Effector memory CD4-positive, alpha-beta T cell (primary cell): Measurements from ENCODE around the gene TMBIM1.

Experiments
- DNase-seq, 3 donors: peaks; one replicate each; pipeline ENCODE4 v3.0.0-alpha.2; 2020
- H3K27ac ChIP-seq: 2 replicates; pipeline ENCODE4 v1.7.0; 2013; ENCODE audit warnings: mild to moderate bottlenecking, low read length, moderate library complexity; ENCODE audit not compliant: insufficient read depth, poor library complexity, severe bottlenecking
- H3K27me3 ChIP-seq: replicated peaks from 2 replicates; pipeline ENCODE4 v1.7.0; 2013; ENCODE audit warnings: mild to moderate bottlenecking, low read length; ENCODE audit not compliant: insufficient read depth, control insufficient read depth, poor library complexity, severe bottlenecking
- H3K36me3 ChIP-seq: 2 replicates; pipeline ENCODE4 v1.7.0; 2013; ENCODE audit warnings: mild to moderate bottlenecking, low read length, moderate library complexity; ENCODE audit not compliant: control insufficient read depth, insufficient read depth
- H3K4me1 ChIP-seq: 2 replicates; pipeline ENCODE4 v1.7.0; 2013; ENCODE audit warnings: low read length, mild to moderate bottlenecking; ENCODE audit not compliant: control insufficient read depth, insufficient read depth, poor library complexity, severe bottlenecking
- H3K4me3 ChIP-seq: 2 replicates; pipeline ENCODE4 v1.7.0; 2013; ENCODE audit warnings: low read length, low read depth, mild to moderate bottlenecking; ENCODE audit not compliant: insufficient read depth, poor library complexity, severe bottlenecking
- H3K9me3 ChIP-seq: 2 replicates; pipeline ENCODE4 v1.7.0; 2013; ENCODE audit warnings: mild to moderate bottlenecking, low read length, moderate library complexity; ENCODE audit not compliant: control insufficient read depth

Gene TMBIM1

GRCh38 chr2:218306184-218306920 lies 14.0 kb upstream of the TMBIM1 start:
- no peak overlapping the region for H3K27ac ChIP-seq
- no peaks in the 10 kb centered on the region for H3K27me3 ChIP-seq
- H3K4me1 ChIP-seq: no peaks in the 10 kb centered on the region
- no peaks in the 10 kb centered on the region for H3K9me3 ChIP-seq
- no peaks in the 10 kb centered on the region for H3K36me3 ChIP-seq
- no peak for DNase-seq
- H3K4me3 ChIP-seq: no peak overlapping the region

- no peak for DNase-seq
- Histone ChIP-seq H3K4me3 (no peak overlapping the region), H3K4me1 (no peaks in the 10 kb centered on the region), H3K36me3 (no peaks in the 10 kb centered on the region), H3K9me3 (no peaks in the 10 kb centered on the region), H3K27ac (no peak overlapping the region), H3K27me3 (no peaks in the 10 kb centered on the region)
Measured at GRCh38 chr2:218305383-218305782, 13.1 kb upstream of the TMBIM1 start.

DNA sequence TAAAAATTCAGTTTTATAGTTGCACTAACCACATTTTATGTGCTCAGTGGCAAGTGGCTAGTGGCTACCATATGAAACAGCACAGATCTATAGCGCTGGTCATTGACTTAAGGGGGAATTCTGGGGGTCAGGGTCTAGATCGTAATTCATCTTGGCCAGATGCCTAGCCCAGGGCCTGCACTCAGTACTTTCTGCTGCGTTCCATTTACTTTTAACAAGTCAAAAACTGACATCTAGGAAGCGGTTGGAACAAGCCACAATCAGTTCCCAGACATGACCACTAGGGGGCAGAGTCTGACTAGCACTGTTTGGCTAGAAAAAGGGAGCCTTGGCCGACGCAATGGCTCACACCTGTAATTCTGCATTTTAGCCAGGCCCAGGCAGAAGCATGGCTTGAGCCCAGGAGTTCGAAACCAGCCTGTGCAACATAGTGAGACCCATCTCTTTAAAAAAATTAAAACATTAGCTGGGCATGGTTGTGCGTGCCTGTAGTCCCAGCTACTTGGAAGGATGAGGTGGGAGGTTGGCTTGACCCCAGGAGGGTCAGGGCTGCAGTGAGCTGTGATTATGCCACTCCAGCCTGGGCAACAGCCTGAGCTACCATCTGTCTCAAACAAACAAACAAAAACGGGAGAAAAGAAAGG lies 9.0 kb upstream of the TMBIM1 start:
- no peaks in the 10 kb centered on the region for H3K27me3 ChIP-seq
- peak; percentile 67 to 80 (median 77) for DNase-seq
- H3K4me3 ChIP-seq: no peak overlapping the region
- H3K4me1 ChIP-seq: no peaks in the 10 kb centered on the region
- no peaks in the 10 kb centered on the region for H3K36me3 ChIP-seq
- no peaks in the 10 kb centered on the region for H3K9me3 ChIP-seq
- no peak overlapping the region for H3K27ac ChIP-seq

DNA sequence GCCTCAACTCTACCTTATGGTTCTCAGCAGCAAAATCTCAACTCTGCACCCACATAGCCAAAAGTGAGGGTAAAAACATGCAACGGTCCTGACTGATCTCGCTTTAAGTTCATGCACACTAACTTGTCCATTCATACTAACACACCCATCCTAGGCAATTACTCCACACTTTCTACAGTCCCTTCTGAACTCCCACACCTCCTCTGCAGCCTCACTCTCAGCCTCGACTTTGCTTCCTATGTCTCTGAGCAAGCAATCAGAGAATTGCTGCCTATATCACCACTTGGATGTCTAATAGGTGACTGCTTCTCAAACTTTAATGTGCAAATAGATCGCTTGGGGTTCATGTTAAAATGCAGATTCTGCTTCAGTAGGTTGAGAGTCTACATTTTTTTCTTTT lies 7.8 kb upstream of the TMBIM1 start:
- Histone ChIP-seq H3K36me3 (no peaks in the 10 kb centered on the region), H3K27me3 (no peaks in the 10 kb centered on the region), H3K4me3 (no peak overlapping the region), H3K27ac (no peak overlapping the region), H3K9me3 (no peaks in the 10 kb centered on the region), H3K4me1 (no peaks in the 10 kb centered on the region)
- no peak for DNase-seq

DNA sequence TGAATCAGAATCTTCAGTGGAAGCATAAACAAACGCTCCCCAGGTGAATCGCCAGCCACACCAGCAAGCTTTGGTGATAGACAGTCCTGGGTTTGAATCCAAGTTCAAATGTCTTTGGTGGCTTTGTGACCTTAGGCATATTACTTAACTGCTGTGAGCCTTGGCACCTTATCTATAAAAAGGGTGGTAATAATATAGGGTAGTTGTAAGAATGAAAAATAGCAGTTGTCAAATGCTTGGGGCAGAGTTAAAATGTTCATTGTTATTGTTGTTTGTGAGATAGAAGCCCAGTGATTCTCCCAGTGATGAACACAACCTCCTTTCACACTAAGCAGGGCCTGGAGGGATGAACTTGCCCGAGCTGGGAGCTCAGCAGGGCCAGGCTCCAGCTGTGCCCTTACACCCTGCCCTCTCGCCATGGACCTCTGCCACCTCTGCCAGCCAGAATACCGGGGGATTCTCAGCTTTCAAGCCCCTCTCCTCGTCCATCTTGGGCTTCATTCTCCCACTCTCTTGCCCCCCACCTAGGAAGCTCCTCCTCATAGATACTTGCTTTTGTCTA lies 6.1 kb upstream of the TMBIM1 start:
- no peaks in the 10 kb centered on the region for H3K4me1 ChIP-seq
- no peak overlapping the region for H3K4me3 ChIP-seq
- no peaks in the 10 kb centered on the region for H3K27me3 ChIP-seq
- H3K36me3 ChIP-seq: no peaks in the 10 kb centered on the region
- no peak for DNase-seq
- H3K9me3 ChIP-seq: no peaks in the 10 kb centered on the region
- no peak overlapping the region for H3K27ac ChIP-seq

GRCh38 chr2:218296847-218297246 lies 4.5 kb upstream of the TMBIM1 start:
- Histone ChIP-seq H3K4me1 (no peaks in the 10 kb centered on the region), H3K36me3 (no peaks in the 10 kb centered on the region), H3K27me3 (no peaks in the 10 kb centered on the region), H3K4me3 (no peak overlapping the region), H3K9me3 (no peaks in the 10 kb centered on the region), H3K27ac (no peak overlapping the region)
- DNase-seq: no peak

- H3K36me3 ChIP-seq: no peaks in the 10 kb centered on the region
- no peak overlapping the region for H3K27ac ChIP-seq
- H3K4me1 ChIP-seq: peaks cover 4% of the 10 kb centered on the region
- H3K4me3 ChIP-seq: no peak overlapping the region
- H3K27me3 ChIP-seq: no peaks in the 10 kb centered on the region
- no peak for DNase-seq
- H3K9me3 ChIP-seq: no peaks in the 10 kb centered on the region
Measured at GRCh38 chr2:218296200-218296599, 3.9 kb upstream of the TMBIM1 start.

DNA sequence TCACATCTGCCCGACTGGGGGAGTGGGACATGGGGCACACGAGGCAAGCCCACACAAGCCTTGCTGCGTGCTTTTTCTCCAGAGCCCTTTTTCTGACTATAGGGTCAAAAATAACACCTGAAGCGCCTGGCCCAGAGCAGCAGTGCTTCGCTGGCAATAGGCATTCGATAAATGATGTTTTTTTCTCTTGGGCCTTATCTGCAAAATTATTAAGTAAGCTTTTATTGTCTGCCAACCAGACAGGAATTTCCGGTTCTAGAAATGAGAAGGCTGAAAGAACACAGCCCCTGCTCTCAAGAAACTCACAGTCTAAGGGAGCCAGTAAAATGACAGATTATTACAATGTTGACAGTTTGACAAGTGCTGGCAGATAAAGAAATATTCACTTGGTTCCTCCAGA lies 2.7 kb upstream of the TMBIM1 start:
- no peaks in the 10 kb centered on the region for H3K9me3 ChIP-seq
- no peak overlapping the region for H3K4me3 ChIP-seq
- peaks cover 15% of the 10 kb centered on the region for H3K4me1 ChIP-seq
- H3K36me3 ChIP-seq: no peaks in the 10 kb centered on the region
- H3K27me3 ChIP-seq: no peaks in the 10 kb centered on the region
- DNase-seq: no peak
- H3K27ac ChIP-seq: no peak overlapping the region

DNA sequence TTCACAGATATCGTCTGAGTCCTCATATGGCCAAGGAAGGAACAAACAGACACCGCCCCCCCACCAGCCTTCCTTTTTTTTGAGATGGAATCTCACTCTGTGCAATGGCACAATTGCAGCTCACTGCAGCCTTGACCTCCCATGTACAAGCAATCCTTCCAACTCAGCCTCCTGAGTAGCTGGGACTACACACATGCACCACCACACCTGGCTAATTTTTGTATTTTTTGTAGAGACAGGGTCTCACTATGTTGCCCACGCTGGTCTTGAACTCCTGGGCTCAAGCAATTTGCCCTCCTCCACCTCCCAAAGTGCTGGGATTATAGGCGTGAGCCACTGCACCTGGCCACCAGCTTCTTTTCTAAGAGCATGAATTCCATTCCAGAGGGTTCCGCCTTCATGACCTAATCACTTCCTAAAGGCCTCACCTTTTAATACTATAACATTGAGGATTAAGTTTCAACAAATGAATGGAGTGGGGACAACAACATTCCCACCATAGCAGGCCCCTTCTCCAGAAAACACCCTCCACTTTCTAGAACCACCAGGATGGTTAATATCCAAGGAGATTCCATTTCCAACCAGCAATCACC lies 2.2 kb upstream of the TMBIM1 start:
- DNase-seq: no peak
- no peaks in the 10 kb centered on the region for H3K27me3 ChIP-seq
- H3K4me3 ChIP-seq: no peak overlapping the region
- peaks cover 20% of the 10 kb centered on the region for H3K4me1 ChIP-seq
- H3K27ac ChIP-seq: no peak overlapping the region
- H3K36me3 ChIP-seq: no peaks in the 10 kb centered on the region
- H3K9me3 ChIP-seq: no peaks in the 10 kb centered on the region
